HG02571 (cell line): ENCODE results near the gene OR6F1.
"Not testable (repeated sequence)": the region's sequence is repeated elsewhere in the genome, so short reads cannot be mapped to it uniquely, and the experiment has no call there.

Experiments
- ATAC-seq: cut with Tn5 transposase; IDR thresholded peaks from one replicate; pipeline ENCODE4 v1.9.1; 2021; ENCODE audit warnings: mild to moderate bottlenecking, moderate library complexity; ENCODE audit not compliant: unreplicated experiment

OR6F1 gene

GRCh38 chr1:247716546-247716945 lies at the start of gene OR6F1:
TSS of gene OR6F1 (minus strand) at chr1:247716646. CDS start at chr1:247712755, 3,891 bp downstream.
- no peak for ATAC-seq

GRCh38 chr1:247760456-247760855 lies 44.0 kb upstream of the OR6F1 start, which contains the start of gene OR1C1:
TSS of gene OR1C1 (minus strand) at chr1:247760556. CDS start at chr1:247758406, 2,150 bp downstream.
- no peak for ATAC-seq

- ATAC-seq, result not testable (repeated sequence)
Measured at GRCh38 chr1:247754311-247754710, 37.9 kb upstream of the OR6F1 start.

- ATAC-seq, result no peak
Measured at GRCh38 chr1:247749870-247750269, 33.4 kb upstream of the OR6F1 start.

DNA sequence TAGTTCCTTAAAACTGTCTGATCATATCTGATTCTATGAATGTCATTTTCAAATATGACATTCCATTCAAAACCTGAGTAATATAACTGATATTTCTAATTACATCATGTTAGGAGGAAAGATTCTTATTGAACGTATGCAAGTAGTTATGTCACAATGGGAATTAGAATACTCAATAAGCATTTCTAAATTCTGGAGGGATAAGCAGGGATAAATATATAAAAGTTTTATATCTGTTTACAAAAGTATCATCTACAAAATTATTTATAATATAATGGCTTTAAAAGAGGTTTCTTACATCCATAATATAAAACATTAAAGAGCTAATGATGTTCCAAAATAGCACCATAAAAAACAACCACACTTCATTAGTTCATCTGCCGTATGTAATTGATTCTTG lies 31.6 kb upstream of the OR6F1 start, which contains the start of gene OR14A2:
Gene OR14A2, minus strand, starts transcription at position 101 of the 400 bp plus-strand sequence.
- ATAC-seq, result no peak

- no peak for ATAC-seq
Measured at GRCh38 chr1:247747616-247748015, 31.2 kb upstream of the OR6F1 start.

GRCh38 chr1:247746391-247746935 lies 30.0 kb upstream of the OR6F1 start:
- ATAC-seq, result no peak

- ATAC-seq, result not testable (repeated sequence)
Measured at GRCh38 chr1:247742215-247742760, 25.8 kb upstream of the OR6F1 start.

GRCh38 chr1:247741756-247742155 lies 25.3 kb upstream of the OR6F1 start:
- ATAC-seq, result no peak

- no peak for ATAC-seq
Measured at GRCh38 chr1:247740721-247741120, 24.3 kb upstream of the OR6F1 start.

DNA sequence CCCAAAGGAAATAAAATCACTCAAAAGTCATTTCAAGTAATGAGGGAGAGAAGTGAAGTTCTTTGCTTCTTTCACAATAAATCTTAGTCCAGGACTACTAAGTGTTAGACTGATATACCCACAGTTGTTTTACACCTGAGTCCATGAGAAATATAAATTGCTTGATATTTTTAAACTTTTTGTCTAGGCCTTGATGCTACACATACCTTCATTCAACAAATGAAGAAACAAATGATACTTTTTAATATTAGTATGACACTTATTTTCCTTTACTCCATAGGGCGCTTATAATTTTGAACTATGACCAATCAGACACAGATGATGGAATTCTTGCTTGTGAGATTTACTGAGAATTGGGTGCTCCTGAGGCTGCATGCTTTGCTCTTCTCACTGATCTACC lies 21.9 kb upstream of the OR6F1 start, which contains the start of gene OR14K1:
Gene OR14K1, plus strand, starts transcription at position 301 of the 400 bp plus-strand sequence. Its CDS starts 0 bp downstream, at position 301.
- ATAC-seq, result no peak

DNA sequence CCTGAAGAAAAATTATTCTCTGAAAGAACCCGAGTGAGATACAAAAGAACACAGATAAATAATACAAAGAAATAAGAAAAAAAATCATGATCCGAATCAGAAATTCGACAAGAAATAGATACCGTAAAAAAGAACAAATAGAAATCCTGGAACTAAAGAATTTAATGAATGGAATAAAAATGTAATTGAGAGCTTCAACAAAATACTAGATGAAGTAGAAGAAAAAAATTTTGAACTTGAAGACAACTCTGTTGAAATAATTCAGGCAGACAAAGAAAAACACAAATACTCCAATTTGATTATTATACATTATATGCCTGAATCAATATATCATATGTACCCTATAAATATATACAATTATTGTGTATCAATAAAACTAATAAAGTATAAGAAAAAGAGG lies 4.8 kb upstream of the OR6F1 start:
- ATAC-seq, result no peak

DNA sequence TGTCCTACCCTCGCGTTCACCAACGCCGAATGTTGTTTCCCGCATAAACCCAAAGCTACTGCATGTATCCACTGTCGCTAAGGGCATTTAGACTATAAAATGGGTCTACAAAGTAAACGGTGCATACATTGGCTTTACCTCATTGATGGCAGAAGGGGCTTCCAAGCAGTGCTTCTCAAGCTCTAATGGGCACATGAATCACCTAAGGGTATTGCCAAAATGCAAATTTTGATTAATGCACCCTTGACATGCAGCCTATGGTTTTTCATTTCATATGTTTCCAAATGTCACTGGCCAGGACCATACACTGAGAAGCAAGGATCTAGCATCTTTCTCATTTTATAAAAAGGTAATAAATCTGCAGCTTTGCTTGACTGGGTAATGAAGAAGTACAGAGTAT lies 2.7 kb downstream of the OR6F1 start:
- no peak for ATAC-seq

DNA sequence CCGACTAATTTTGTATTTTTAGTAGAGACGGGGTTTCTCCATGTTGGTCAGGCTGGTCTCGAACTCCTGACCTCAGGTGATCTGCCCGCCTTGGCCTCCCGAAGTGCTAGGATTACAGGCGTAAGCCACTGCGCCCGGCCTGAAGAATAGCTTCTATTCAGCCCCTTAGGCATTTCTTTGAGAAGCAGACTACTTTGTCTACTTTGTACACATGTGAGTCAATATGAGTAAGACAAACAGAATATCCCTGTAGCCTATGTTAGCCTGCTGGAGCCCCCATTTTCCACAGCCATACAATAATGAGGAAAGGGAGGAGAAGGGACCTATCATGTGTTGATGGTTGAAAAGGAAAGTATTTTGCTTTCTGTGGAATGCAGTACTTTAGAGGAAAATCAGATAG lies 5.8 kb downstream of the OR6F1 start:
- not testable (repeated sequence) for ATAC-seq

DNA sequence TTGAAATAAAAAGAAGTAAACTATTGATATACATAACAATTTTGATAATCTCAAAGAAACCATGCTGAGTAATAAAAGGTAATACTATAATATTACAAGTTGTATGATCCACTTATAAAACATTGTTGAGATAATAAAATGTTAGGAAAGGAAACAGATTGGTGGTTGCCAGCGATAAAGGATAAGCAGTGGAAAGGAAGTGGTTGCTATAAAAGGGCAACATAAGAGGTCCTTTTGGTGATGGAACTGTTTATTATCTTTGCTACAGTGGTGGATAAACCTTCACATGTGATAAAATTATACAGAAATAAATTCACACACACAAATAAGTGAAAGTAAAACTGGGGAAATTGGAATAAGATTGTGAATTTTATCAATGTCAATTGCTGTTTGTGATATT lies 15.1 kb downstream of the OR6F1 start:
- no peak for ATAC-seq

DNA sequence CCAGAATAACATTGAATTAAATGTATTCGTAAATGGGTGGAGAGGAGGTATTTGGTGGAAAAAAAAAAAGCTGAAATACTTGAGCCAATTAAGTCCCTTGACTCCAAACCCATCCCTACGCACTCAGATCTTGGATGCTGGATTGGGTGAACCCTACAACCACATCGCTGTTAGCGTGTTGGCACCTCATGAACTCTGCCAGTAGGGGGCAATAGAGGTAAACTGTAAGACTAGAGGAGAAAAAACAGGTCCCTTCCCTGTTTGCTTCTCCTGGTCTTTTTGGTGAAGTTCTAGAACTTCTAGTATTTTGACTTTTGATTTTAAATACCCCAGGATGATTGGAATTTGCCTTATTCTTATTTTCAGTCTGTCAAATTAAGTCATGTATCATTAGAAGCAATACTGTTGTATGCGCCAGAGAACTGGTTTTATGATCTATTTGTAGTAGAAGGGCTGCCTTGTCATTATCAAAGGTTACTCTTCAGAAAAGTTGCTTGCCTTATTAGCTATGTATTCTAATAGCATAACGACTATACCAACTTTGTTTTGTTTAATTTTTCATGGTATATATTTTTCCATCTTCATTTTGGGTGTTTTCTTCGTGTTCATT lies 35.1 kb downstream of the OR6F1 start:
- ATAC-seq, result peak; percentile 91

DNA sequence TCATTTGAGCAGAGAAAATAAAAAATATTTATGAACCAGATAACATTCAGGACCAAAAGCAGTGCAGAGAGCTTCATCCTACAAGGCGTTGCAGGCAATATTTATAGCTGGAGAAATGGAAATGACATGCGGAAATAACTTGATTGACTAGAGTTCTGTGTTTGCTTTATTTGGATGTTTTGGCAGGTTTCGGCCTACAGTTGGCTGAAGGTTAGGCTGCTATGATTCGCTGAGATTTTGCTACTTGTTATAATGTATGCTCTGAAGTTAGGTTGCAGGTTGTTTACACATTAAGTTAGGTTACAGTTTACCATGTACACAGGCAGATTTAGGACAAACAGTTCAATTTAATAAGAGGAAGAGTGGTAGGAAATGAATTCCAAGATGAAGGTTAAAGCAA lies 36.3 kb downstream of the OR6F1 start:
- no peak for ATAC-seq

DNA sequence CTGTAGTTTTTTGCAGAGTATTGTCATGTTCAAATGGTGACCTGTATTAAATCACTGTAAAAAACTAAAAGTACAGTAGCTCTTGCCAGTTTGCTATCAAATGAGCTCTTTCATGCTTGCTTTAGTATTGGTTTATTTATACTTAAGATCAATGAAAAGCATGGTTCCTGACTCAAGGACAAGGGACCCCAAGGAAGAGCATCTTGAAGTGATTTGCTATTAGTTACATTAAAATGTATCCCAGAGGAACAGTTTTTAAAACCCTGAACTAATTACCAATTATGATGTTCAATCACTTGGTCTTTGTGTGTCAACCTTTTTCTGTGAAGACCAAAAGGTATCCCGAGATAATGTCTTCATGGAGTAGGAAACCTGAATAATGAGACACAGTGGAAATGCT lies 36.8 kb downstream of the OR6F1 start, which contains the start of gene OR13G1:
Gene OR13G1, minus strand, starts transcription at position 101 of the 400 bp plus-strand sequence. CDS start 6,698 bp downstream, outside the sequence.
- ATAC-seq, result no peak

DNA sequence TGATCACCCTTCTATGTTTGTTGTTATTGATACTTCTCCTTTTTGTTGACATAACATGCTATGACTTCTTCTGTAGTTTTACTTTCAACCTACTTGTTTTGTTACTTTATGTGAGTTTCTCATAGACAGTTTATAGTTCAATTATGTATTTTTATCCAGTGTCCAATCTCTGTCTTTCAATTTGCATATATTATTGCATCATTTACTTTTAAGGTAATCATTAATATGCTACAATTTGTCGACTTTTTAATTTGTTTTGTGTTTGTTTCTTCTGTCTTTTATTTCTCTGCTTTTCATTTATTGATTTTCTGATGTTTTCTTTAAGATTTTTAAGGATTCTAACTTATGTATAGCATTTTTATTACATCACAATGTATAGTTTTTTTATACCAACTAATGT lies 47.2 kb downstream of the OR6F1 start:
- no peak for ATAC-seq
